RPMI8226 (cell line): ENCODE results near the gene ADCY2.

Experiments used
- DNase-seq: peaks from one replicate; pipeline ENCODE4 v3.0.0-alpha.2; 2015

Gene ADCY2

GRCh38 chr5:7849681-7850394, 453.9 kb downstream of the ADCY2 start:
- no peak for DNase-seq

DNA sequence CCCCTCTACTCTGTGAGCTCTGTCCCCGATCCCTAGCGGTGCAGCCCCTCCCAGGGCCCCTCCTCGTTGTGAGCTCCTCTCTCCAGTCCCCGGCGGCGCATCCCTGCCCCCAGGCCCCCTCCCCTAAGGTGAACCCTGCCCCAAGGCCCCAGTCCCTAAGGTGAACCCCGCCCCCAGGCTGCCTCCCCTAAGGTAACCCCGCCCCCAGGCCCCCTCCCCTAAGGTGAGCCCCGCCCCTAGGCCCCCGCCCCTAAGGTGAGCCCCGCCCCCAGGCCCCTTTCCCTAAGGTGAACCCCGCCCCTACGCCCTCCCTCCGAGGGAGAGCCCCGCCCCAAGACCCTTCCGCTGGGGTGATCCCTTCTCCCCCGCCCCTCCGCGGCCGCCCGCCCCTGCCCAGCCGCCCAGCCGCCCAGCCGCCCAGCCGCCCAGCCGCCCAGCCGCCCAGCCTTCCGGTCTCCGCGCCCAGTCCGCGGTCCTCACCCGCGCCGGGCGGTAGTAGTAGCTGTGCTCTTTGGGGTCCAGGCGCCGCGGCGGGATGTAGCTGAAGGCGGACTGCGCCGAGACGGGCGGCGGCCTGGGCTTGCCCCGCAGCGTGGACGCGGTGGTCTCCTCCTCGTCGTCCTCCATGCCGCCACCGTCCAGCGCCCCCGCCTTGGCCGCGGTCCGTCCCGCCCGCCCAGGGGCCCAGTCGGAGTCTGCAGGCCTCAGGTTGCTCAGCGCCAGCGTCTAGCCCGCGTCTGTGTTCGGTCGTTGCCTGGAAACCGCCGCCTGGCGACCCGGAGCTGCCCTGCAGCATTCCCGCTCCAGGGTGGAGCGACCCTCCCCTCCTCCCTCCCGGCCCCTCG, 454.7 kb downstream of the ADCY2 start, which contains the start of gene CFAP90:
TSS of gene CFAP90 (minus strand) at position 739 of the 845 bp plus-strand sequence. CDS start at position 627, 112 bp downstream.
- DNase-seq: no peak

- DNase-seq: no peak
Observed at GRCh38 chr5:7851240-7851592, 455.3 kb downstream of the ADCY2 start.

- DNase-seq: no peak
Observed at GRCh38 chr5:7851617-7852289, 455.8 kb downstream of the ADCY2 start.

DNA sequence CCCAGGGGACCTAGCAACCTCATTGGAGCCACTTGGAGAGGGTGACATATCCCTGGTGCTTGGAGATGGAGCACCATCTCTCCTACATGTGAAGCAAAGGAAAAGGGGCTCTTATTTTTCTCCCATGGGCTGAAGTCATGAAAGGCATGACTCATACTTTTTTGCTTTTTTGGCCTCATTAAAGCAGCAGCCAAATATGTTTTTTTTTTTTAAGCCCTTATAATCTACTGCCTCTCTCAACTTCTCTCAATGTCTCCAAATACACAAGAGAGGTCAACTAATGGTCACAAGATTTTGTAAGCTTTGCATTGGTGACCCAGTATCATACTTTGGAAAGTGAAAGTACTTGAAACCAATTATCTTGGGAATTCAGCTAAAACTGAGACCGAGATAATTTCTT, 456.6 kb downstream of the ADCY2 start:
- no peak for DNase-seq

- DNase-seq: no peak
Observed at GRCh38 chr5:7852988-7853387, 457.1 kb downstream of the ADCY2 start.

DNA sequence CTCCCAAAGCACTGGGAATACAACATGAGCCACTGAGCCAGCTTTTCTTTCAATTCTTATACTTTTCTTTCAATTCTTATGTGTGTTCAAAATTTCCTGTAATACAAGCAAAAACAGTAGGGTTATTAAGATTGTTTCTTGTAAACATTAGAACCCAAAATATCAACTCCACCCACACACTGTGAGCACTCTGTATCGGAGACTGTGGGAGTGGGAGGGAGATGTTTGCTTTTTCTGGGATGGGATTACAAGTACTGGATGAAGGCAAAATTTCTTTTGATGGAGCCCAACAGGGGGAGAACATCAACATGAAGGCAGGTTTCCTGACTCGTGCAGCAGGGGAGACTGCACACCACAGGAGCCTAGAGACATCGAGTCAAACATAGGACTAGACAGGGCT, 459.7 kb downstream of the ADCY2 start:
- no peak for DNase-seq

- DNase-seq: peak; percentile 35
Observed at GRCh38 chr5:7856855-7857254, 460.9 kb downstream of the ADCY2 start.

GRCh38 chr5:7857361-7857760, 461.4 kb downstream of the ADCY2 start:
- DNase-seq: no peak

GRCh38 chr5:7857926-7858632, 462.1 kb downstream of the ADCY2 start:
- DNase-seq: no peak

DNA sequence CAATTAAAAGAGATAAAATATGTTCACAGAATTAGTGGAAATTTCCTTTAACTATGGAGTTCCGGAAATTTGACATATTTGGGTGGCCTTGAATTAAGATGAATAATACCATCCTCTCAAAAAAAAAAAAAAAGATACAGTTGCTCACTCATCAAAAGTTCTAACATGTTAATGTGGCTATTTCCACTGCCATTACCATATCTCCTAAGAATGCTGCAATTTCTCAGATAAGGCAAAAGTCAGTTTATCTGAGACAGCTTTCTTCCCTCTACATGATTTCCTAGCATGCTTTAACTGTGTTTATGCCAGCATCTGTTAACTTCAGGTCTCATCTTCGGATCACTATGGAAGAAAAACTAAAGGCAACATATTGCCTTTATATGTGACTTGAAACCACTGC, 470.3 kb downstream of the ADCY2 start:
- no peak for DNase-seq

DNA sequence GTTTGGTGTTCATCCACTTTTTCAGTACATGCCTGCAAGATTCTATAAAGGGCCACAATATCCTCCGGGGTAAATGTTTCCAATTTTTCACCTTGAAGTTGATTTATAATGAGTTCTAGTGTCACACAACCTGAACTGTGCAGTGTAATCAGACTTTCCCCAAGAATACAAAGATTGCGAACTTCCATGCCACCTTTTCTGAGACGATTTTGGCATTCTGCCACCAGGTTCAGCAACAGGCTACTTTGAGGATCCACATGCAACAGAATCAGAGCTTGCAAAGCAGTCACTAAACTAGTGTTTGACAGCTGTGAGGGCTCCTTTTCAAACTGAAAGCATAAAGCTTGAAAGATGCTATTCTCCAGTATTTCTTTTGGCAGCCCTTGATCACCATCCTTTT, 471.3 kb downstream of the ADCY2 start:
- DNase-seq: no peak

DNA sequence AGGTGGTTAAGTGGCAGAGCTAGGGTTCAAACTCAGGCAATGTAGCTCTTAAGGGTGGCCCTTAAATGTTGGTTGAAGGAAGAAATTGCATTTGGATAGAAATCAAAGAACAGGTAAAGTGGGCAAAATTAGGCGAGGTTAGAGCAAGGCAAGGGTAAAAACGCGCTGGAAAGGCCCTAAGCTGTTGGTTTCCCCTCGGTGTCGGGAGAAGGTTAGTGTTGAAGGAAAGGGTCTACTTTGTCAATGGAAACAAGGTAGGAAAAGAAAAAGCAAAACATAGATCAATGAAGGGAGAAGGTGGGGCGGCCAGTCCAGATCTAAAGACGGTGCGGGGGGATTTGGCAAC, 472.5 kb downstream of the ADCY2 start:
- DNase-seq: no peak

- peak; percentile 90 for DNase-seq
Observed at GRCh38 chr5:7868773-7869473, 473.0 kb downstream of the ADCY2 start, which contains the start of the genes FASTKD3 and MTRR. Gene FASTKD3 (minus strand): TSS chr5:7869031. CDS start chr5:7868083, 948 bp downstream. Gene MTRR (plus strand): TSS chr5:7869148. CDS start chr5:7870795, 1,647 bp downstream.

DNA sequence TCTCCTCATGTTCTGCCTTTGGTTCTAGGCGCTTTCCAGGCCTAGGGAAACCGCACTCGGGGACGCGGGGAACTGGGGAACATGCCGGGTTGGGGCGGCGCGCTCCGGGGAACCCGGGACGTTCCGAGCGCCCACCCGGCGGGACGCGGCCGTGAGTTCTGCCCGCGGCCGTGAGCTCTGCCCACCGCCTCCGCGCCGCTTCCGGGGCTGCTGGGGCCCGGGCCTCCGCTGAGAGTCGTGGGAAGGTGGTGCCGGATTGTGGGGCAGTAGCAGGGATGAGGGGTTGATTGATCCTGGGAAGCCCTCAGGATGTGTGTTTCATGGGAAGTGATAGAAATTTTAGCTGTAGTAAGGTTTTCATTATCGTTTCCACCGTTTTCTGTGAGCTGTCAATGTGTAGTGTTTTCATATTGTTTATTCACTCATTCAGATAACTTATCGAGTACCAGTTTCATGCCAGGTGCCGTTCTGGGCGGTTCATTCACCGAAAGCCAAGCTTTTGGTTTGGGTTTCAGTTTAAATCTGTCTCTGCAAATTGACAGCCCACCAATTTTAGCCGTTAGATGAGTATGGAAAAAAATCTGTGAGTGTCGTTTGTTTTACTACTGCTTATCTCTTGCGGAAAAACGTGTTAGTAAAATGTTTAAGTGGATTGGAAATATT, 473.7 kb downstream of the ADCY2 start:
- peak; percentile 26 for DNase-seq

DNA sequence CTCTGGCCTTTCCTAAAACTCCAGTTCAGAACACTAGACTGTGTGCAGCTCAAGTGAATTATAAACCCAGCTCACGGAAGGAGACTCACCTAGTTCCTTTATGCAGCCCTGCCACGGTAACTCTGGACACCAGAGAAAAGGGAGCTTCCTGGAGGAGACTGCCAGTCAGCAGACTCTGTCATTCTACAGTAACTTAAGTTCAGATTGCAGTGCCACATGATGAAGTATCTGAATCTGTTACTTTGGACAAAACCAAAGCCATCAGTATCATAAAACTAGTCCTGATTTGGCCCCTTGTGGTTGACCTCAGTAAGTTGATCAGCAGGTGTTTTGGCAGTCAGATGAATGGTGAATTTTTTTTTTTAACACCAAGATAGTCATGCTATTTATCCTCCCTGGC, 475.7 kb downstream of the ADCY2 start:
- DNase-seq: peak; percentile 28

DNA sequence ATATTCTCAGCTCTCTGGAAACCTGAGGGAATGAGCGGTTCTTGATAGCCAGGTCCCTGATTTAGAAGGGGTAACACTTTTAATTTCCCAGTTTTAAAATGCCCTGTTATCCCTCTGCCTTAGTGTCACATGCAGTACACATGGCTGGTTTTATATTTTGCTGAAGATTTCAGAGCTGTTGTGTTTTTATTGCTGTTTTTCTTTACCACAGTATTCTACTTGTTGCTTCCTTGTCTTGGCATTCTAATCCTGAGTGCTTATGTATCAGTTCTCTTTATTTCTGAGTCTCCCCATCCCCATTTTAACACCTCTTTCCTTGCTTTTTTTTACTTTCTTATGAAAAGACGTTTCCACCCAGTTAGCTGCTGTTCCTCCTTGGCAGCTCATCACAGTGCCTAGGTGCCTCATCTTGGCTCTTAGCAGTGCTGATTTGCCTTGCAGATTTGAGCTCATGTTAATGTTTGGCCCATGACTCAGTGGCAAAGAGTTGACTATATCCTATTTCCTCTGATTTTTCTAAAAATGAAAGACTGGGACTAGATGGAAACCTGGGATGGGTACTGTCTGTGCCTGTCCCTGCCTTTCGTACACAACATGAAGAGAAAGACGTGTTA, 476.7 kb downstream of the ADCY2 start:
- no peak for DNase-seq

DNA sequence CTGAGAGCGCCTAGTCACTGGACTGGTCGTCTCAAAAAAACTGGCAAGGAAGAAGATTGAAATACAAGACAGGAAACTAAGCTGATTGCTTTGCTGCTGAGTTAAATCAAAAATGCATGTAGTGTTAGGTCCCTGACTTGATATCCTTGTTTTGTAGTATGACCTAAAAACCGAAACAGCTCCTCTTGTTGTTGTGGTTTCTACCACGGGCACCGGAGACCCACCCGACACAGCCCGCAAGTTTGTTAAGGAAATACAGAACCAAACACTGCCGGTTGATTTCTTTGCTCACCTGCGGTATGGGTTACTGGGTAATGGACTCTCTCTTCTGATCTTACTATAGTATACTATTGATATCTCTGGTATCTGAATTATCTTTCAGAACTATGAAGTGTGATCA, 477.3 kb downstream of the ADCY2 start:
- DNase-seq: no peak

DNA sequence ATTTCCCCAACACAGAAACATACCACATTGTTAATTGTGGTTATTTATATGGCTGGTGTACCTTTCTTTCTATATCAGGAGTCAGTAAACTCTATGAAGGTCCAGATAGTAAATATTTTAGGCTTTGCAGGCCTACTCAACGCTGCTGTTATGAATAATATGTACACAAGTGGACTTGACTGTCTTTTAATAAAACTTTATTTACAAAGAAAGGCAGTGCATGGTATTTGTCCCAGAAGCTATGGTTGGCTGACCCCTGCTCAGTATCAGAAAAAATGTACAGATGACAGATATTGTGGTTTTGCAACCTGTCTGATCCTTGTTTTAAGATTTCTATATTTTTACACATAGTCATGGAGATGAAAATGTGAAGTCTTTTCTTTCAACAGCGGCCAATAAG, 478.7 kb downstream of the ADCY2 start:
- no peak for DNase-seq

DNA sequence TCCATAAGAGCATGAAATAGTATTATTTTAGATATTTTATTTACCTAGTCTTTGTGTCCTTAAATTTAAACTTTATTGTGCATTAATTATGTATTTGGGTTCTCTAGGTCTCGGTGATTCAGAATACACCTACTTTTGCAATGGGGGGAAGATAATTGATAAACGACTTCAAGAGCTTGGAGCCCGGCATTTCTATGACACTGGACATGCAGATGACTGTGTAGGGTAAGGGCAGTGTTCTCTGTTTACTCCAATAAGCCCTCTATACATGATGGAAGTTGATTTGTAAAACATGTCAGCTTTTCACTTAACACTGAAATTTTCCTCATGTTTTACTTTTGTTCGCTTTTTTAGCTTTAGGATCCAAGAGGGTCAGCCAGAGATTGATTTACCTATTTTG, 479.2 kb downstream of the ADCY2 start:
- no peak for DNase-seq

GRCh38 chr5:7876867-7877266, 480.9 kb downstream of the ADCY2 start:
- DNase-seq: no peak
